Parathyroid adenoma (tissue), 2 donors: ENCODE data around the gene TEX11.
"Not testable (repeated sequence)": the region's sequence is repeated elsewhere in the genome, so short reads cannot be mapped to it uniquely, and the experiment has no call there.

ENCODE experiments used
- H2AFZ ChIP-seq: fragments of 300-600 bp; sonication (generic); one replicate; pipeline ENCODE4 v1.7.0; 2017; ENCODE audit warnings: antibody characterized with exemption, mild to moderate bottlenecking
- H3K27ac ChIP-seq: fragments of 300-600 bp; sonication (generic); one replicate; pipeline ENCODE4 v1.7.0; 2017
- H3K27me3 ChIP-seq: fragments of 300-600 bp; sonication (generic); one replicate; pipeline ENCODE4 v1.7.0; 2017; ENCODE audit warnings: low read length; ENCODE audit not compliant: control insufficient read depth, insufficient read depth
- H3K36me3 ChIP-seq: fragments of 300-600 bp; sonication (generic); one replicate; pipeline ENCODE4 v1.7.0; 2017; ENCODE audit warnings: low read length; ENCODE audit not compliant: control insufficient read depth, insufficient read depth
- H3K4me1 ChIP-seq: fragments of 300-600 bp; sonication (generic); one replicate; pipeline ENCODE4 v1.7.0; 2017; ENCODE audit warnings: control low read depth
- H3K4me2 ChIP-seq: fragments of 300-600 bp; sonication (generic); one replicate; pipeline ENCODE4 v1.7.0; 2017; ENCODE audit warnings: low read length
- H3K4me3 ChIP-seq: fragments of 300-600 bp; sonication (generic); one replicate; pipeline ENCODE4 v1.7.0; 2017; ENCODE audit warnings: low read depth, low read length
- H3K79me2 ChIP-seq: fragments of 300-600 bp; sonication (generic); one replicate; pipeline ENCODE4 v1.7.0; 2017; ENCODE audit warnings: control low read depth
- H3K9ac ChIP-seq: fragments of 300-600 bp; sonication (generic); one replicate; pipeline ENCODE4 v1.7.0; 2017; ENCODE audit warnings: mild to moderate bottlenecking
- H3K9me3 ChIP-seq: fragments of 300-600 bp; sonication (generic); one replicate; pipeline ENCODE4 v1.7.0; 2017; ENCODE audit warnings: low read length; ENCODE audit not compliant: control insufficient read depth
- TF ChIP-seq, protein P1 (sequence below): fragments of 300-600 bp; sonication (generic); IDR thresholded peaks from one replicate; pipeline ENCODE4 v1.7.0; 2017; ENCODE audit warnings: antibody characterized with exemption, mild to moderate bottlenecking
- donor health status: primary hyperparathyroidism.

Gene TEX11

DNA sequence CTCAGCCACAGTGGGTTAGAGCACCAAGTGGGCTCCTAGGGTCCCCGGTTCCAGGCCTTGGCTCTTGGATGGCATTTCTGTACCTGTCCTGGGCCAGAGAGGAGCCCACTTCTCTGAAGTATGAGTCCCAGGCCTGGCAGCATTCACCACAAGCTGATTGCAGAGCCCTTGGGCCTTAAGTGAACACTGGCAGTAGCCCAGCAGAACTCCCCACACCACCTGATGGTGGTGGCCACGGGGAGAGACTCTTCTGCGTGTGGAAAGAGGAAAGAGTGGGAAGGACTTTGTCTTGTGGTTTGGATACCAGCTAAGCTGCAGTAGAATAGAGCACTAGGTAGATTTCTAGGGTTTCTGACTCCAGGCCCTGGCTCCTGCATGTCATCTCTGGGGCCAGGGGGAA is 359.1 kb downstream of the TEX11 start:
- H3K9ac ChIP-seq = no peak overlapping the region
- no peaks in the 10 kb centered on the region for H3K79me2 ChIP-seq
- H3K27me3 ChIP-seq = no peaks in the 10 kb centered on the region
- H3K4me3 ChIP-seq = no peak overlapping the region
- H3K4me1 ChIP-seq = no peaks in the 10 kb centered on the region
- TF ChIP-seq, protein P1, sequence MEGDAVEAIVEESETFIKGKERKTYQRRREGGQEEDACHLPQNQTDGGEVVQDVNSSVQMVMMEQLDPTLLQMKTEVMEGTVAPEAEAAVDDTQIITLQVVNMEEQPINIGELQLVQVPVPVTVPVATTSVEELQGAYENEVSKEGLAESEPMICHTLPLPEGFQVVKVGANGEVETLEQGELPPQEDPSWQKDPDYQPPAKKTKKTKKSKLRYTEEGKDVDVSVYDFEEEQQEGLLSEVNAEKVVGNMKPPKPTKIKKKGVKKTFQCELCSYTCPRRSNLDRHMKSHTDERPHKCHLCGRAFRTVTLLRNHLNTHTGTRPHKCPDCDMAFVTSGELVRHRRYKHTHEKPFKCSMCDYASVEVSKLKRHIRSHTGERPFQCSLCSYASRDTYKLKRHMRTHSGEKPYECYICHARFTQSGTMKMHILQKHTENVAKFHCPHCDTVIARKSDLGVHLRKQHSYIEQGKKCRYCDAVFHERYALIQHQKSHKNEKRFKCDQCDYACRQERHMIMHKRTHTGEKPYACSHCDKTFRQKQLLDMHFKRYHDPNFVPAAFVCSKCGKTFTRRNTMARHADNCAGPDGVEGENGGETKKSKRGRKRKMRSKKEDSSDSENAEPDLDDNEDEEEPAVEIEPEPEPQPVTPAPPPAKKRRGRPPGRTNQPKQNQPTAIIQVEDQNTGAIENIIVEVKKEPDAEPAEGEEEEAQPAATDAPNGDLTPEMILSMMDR = no peak
- no peak overlapping the region for H2AFZ ChIP-seq
- H3K27ac ChIP-seq = no peak overlapping the region
- no peaks in the 10 kb centered on the region for H3K9me3 ChIP-seq
- no peak overlapping the region for H3K4me2 ChIP-seq
- no peaks in the 10 kb centered on the region for H3K36me3 ChIP-seq

DNA sequence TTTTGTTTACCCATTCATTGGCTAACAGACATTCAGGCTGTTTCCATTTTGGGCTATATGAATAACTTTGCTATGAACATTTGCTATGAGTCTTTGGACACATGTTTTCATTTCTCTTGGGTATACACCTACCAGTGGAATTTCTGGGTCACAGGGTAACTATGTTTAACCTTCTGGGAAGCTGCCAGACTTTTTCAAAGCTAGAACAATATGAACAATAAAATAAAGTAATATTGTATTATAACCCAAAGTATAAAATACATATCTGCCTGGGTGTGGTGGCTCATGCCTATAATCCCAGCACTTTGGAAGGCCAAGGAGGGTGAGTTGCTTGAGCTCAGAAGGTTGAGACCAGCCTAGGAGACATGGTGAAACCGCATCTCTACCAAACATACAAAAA is 373.3 kb downstream of the TEX11 start:
- no peaks in the 10 kb centered on the region for H3K27me3 ChIP-seq
- no peaks in the 10 kb centered on the region for H3K4me1 ChIP-seq
- H3K4me3 ChIP-seq = no peak overlapping the region
- no peak overlapping the region for H3K9ac ChIP-seq
- H3K27ac ChIP-seq = no peak overlapping the region
- TF ChIP-seq, protein P1 = no peak
- H3K36me3 ChIP-seq = no peaks in the 10 kb centered on the region
- H3K79me2 ChIP-seq = no peaks in the 10 kb centered on the region
- H3K4me2 ChIP-seq = no peak overlapping the region
- no peak overlapping the region for H2AFZ ChIP-seq
- no peaks in the 10 kb centered on the region for H3K9me3 ChIP-seq

DNA sequence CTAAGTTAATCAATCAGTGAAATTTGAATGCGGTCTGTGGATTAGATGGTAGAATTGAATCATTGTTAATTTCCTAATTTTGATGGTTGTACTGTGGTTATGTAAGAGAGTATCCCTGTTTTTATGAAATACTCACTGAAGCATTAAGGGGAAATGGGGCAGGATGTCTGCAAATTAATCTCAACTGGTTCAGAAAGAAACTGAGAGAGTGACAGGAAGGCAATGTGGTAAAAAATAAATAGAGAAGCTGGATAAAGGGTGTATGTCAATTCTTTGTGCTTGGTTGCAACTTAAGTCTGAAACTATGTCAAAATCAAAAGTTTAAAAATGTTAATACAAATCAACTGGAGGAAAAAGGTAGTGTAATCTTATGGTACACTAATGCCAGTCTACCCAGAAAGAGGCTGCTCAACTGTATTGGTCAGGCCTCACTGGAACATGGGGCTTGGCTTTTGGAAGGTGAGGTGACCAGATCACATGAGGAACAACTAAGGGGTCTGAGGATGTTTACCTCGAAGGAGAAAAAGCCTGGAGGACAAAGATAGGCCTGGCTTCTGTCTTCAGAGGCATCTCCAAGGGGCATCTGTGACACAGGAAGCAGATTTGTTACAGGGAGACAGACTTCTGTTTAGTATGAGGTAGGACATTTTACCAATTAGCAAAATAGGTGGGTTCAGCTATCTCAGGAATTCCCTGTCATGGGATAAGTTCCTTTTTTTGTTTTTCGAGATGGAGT is 380.7 kb downstream of the TEX11 start:
- TF ChIP-seq, protein P1 = no peak

DNA sequence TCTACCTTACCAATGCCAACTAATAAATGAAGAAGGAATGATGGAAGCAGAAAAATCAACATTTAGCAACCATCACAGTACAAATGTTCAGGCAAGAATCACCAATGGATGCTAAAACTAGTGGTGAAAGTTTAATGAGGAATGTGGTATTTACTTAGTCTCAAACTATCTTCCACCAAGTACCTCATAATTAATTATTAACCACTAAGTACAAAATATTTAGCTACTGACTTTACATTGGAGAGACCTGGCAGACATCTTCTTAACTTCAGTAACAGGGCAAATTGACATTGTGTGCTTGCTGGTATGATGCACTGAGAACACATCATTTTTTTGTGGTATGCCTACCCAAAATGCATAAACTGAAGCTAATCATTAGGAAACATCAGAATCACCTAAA is 381.5 kb downstream of the TEX11 start:
- H2AFZ ChIP-seq = no peak overlapping the region
- no peaks in the 10 kb centered on the region for H3K4me1 ChIP-seq
- H3K9ac ChIP-seq = no peak overlapping the region
- no peaks in the 10 kb centered on the region for H3K79me2 ChIP-seq
- H3K9me3 ChIP-seq = no peaks in the 10 kb centered on the region
- H3K27me3 ChIP-seq = no peaks in the 10 kb centered on the region
- H3K4me2 ChIP-seq = no peak overlapping the region
- no peak overlapping the region for H3K4me3 ChIP-seq
- H3K36me3 ChIP-seq = no peaks in the 10 kb centered on the region
- H3K27ac ChIP-seq = no peak overlapping the region
- TF ChIP-seq, protein P1 = no peak

More for the DNA sequence above, 380.7 kb downstream of the TEX11 start:
- H3K4me2 ChIP-seq = no peak overlapping the region
- no peaks in the 10 kb centered on the region for H3K27me3 ChIP-seq
- no peaks in the 10 kb centered on the region for H3K9me3 ChIP-seq
- H2AFZ ChIP-seq = no peak overlapping the region
- no peak overlapping the region for H3K4me3 ChIP-seq
- no peak overlapping the region for H3K9ac ChIP-seq
- H3K79me2 ChIP-seq = no peaks in the 10 kb centered on the region
- no peak overlapping the region for H3K27ac ChIP-seq
- H3K4me1 ChIP-seq = no peaks in the 10 kb centered on the region
- no peaks in the 10 kb centered on the region for H3K36me3 ChIP-seq

DNA sequence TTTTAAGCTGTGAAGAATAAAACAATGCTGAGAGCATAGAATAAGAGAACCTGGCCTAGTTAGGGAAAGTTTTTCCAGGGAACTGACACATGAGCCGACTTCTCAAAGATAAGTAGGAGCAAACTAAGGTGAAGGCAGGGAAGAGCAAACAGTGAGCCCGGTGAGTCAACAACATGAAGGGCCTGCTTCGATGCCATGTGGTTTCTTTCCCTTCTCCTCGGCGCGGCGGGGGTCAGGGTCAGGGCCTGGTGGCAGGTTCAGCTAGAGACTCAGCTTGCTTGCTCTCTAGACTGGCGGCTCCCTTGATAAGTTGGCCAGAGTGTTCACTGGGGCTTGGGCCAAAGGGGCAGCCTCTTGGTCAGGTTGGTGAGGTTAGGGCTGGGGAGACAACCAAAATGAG is 382.8 kb downstream of the TEX11 start:
- no peak overlapping the region for H3K4me3 ChIP-seq
- no peak overlapping the region for H3K9ac ChIP-seq
- no peaks in the 10 kb centered on the region for H3K9me3 ChIP-seq
- H3K4me2 ChIP-seq = no peak overlapping the region
- H2AFZ ChIP-seq = no peak overlapping the region
- no peak overlapping the region for H3K27ac ChIP-seq
- TF ChIP-seq, protein P1 = no peak
- no peaks in the 10 kb centered on the region for H3K79me2 ChIP-seq
- H3K27me3 ChIP-seq = no peaks in the 10 kb centered on the region
- no peaks in the 10 kb centered on the region for H3K36me3 ChIP-seq
- H3K4me1 ChIP-seq = no peaks in the 10 kb centered on the region

DNA sequence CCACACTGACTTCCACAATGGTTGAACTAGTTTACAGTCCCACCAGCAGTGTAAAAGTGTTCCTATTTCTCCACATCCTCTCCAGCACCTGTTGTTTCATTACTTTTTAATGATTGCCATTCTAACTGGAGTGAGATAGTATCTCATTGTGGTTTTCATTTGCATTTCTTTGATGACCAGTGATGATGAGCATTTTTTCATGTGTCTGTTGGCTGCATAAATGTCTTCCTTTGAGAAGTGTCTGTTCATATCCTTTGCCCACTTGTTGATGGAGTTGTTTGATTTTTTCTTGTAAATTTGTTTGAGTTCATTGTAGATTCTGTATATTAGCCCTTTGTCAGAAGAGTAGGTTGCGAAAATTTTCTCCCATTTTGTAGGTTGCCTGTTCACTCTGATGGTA is 392.8 kb downstream of the TEX11 start:
- not testable (repeated sequence) for H3K9ac ChIP-seq, H3K27me3 ChIP-seq, H3K4me3 ChIP-seq, H3K79me2 ChIP-seq, H3K4me1 ChIP-seq, H3K36me3 ChIP-seq, H3K4me2 ChIP-seq, H2AFZ ChIP-seq, H3K27ac ChIP-seq, H3K9me3 ChIP-seq

DNA sequence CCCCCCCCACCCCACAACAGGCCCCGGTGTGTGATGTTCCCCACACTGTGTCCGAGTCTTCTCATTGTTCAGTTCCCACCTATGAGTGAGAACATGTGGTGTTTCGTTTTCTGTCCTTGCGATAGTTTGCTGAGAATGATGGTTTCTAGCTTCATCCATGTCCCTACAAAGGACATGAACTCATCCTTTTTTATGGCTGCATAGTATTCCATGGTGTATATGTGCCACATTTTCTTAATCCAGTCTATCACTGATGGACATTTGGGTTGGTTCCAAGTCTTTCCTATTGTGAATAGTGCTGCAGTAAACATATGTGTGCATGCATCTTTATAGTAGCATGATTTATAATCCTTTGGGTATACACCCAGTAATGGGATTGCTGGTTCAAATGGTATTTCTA is 393.2 kb downstream of the TEX11 start:
- H2AFZ ChIP-seq, H3K4me1 ChIP-seq, H3K36me3 ChIP-seq, H3K79me2 ChIP-seq, H3K9ac ChIP-seq, H3K4me2 ChIP-seq, H3K27me3 ChIP-seq, H3K4me3 ChIP-seq, H3K27ac ChIP-seq, H3K9me3 ChIP-seq: not testable (repeated sequence)
